ENCODE measurements around the gene ZNF366.

DNA sequence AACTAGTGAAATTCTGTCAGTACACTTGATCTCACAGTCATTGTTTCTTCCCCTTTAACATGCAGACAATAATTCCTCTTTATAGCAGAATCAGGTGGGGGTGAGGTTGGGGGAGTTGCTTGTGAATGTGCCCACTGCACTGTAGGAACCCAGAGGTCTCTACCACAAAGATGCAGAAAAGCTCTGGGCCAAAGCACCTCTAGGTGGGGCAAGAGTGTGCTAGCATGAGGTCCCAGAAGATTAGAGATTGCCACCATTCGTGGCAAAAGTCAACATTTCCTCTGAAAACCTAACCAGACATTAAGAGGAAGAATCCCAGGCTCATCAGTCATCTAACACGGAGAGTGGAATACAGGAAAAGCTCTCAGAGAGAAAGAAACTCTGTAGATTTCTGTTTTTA lies 112.5 kb downstream of the ZNF366 start:
- TF ChIP-seq ZNF70 (CRISPR knock-in tag; IDR thresholded peaks at IDR 0.05) (no peak), TCF4 (CRISPR knock-in tag; IDR thresholded peaks at IDR 0.05; ENCODE audit: borderline replicate concordance) (no peak), CSDC2 (CRISPR knock-in tag; IDR thresholded peaks at IDR 0.05) (no peak), ZNF565 (CRISPR knock-in tag; conservative IDR thresholded peaks at IDR 0.05; ENCODE audit: low read depth) (no peak), SNAI2 (CRISPR knock-in tag; IDR thresholded peaks at IDR 0.05) (no peak), ZNF8 (CRISPR knock-in tag; IDR thresholded peaks at IDR 0.05) (no peak)
- TF ChIP-seq, protein P1, sequence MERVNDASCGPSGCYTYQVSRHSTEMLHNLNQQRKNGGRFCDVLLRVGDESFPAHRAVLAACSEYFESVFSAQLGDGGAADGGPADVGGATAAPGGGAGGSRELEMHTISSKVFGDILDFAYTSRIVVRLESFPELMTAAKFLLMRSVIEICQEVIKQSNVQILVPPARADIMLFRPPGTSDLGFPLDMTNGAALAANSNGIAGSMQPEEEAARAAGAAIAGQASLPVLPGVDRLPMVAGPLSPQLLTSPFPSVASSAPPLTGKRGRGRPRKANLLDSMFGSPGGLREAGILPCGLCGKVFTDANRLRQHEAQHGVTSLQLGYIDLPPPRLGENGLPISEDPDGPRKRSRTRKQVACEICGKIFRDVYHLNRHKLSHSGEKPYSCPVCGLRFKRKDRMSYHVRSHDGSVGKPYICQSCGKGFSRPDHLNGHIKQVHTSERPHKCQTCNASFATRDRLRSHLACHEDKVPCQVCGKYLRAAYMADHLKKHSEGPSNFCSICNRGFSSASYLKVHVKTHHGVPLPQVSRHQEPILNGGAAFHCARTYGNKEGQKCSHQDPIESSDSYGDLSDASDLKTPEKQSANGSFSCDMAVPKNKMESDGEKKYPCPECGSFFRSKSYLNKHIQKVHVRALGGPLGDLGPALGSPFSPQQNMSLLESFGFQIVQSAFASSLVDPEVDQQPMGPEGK (CRISPR knock-in tag; IDR thresholded peaks at IDR 0.05; ENCODE audit: borderline replicate concordance), result no peak
- TF ChIP-seq, protein P2, sequence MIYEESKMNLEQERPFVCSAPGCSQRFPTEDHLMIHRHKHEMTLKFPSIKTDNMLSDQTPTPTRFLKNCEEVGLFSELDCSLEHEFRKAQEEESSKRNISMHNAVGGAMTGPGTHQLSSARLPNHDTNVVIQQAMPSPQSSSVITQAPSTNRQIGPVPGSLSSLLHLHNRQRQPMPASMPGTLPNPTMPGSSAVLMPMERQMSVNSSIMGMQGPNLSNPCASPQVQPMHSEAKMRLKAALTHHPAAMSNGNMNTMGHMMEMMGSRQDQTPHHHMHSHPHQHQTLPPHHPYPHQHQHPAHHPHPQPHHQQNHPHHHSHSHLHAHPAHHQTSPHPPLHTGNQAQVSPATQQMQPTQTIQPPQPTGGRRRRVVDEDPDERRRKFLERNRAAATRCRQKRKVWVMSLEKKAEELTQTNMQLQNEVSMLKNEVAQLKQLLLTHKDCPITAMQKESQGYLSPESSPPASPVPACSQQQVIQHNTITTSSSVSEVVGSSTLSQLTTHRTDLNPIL (CRISPR knock-in tag; IDR thresholded peaks at IDR 0.05; ENCODE audit: low read depth), result no peak

All from SK-N-SH treated with all-trans-retinoic acid at 6 μM for 48 hours (cell line).